ENCODE measurements around the gene GPR35.

Gene GPR35

GRCh38 chr2:240589850-240590525, 35.3 kb upstream of the GPR35 start:
- no peak for DNase-seq

DNA sequence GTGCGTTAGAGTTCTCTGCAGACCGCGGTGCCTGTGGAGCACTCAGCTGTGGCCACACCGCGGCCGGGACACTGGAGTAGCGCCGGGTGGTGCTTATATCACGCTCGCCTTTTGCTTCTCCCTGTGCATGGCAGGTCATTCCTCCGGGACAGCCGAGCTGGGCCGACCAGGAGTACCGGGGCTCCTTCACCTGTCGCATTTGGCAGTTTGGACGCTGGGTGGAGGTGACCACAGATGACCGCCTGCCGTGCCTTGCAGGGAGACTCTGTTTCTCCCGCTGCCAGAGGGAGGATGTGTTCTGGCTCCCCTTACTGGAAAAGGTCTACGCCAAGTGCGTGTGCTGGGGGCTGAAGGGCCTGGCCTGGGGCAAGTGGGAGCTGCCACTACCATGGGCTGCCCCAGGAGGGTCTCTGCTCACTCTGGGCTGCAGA, 34.6 kb upstream of the GPR35 start:
- DNase-seq, result no peak

DNA sequence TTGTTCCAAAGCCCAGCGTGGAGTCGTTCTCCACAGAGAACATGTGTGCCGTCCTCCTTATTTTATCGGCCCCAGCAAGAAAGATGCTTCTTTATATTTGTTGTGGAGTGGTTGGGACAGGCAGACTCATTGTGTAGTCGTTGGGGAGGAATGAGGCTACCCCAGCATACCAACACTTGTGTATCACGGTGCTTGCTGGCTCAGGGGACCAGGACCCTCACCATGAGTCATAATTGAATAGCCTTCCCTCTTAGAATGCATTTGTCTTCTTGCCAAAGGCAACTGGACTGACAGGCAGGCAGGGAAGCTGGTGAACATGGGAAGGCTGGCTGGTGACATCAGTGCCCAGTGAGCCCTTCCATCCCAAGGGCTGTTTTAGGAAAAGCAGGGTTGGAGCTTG, 34.1 kb upstream of the GPR35 start:
- no peak for DNase-seq

DNA sequence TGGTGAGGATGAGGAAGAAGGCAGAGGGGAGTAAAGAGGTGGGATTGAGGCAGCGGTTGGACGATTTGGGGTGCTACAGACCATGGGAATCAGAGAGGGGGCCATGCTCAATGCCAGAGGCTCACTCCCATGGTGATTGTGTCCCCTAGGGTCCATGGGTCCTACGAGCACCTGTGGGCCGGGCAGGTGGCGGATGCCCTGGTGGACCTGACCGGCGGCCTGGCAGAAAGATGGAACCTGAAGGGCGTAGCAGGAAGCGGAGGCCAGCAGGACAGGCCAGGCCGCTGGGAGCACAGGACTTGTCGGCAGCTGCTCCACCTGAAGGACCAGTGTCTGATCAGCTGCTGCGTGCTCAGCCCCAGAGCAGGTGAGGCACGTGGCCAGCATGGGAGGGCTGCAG, 33.5 kb upstream of the GPR35 start:
- DNase-seq, result no peak

- DNase-seq, result no peak
Measured at GRCh38 chr2:240593026-240593702, 32.1 kb upstream of the GPR35 start.

DNA sequence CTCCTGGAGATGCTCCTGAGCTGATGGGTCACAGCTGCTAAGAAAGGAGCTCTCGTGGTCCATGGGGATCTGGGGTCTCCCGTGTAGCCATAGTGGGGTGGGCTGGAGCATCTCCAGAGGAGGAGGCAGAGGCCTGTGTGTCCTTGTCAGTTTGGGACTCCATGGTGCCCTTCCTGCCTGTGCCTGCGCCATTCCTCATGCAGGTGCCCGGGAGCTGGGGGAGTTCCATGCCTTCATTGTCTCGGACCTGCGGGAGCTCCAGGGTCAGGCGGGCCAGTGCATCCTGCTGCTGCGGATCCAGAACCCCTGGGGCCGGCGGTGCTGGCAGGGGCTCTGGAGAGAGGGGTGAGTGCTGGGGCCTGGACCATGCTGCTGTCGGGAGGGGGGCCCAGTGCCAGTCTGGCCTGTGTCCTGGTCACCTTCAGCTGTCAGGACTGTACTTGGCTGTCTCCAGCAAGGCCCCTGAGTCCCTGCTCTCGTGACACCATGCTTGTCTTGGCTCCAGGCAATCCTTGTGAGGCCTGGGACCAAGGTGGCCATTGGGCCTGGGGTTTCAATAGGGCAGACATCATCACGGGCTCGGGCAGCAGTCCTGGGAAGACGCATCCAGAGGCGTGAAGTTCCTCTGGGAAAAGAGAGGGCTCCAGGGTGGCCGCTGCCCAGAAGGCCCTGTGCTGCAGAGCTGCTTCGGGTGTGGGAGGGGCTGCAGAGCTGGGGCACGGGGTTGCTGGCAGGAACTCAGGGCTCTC, 31.4 kb upstream of the GPR35 start:
- DNase-seq, result no peak

DNA sequence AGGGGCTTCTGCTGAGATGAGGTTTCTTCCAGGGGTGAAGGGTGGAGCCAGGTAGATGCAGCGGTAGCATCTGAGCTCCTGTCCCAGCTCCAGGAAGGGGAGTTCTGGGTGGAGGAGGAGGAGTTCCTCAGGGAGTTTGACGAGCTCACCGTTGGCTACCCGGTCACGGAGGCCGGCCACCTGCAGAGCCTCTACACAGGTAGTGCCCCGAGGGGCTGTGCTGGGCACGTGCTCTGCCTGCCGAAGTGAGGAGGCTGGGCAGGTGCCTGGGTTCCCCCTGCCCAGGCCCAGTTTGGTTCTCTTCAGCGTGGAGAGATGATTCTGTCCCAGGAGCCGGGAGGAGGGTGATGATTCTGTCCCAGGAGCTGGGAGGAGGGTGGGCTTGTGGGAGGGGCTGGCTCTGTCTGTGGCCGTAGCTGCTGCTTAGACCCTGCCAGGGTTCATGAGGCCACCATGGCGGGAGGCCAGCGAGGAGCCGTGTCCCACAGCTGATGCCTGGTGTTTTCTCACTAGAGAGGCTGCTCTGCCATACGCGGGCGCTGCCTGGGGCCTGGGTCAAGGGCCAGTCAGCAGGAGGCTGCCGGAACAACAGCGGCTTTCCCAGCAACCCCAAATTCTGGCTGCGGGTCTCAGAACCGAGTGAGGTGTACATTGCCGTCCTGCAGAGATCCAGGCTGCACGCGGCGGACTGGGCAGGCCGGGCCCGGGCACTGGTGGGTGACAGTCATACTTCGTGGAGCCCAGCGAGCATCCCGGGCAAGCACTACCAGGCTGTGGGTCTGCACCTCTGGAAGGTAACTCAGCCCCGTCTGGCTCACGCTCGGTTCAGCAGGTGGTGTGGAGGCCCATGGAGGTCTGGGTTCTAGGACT, 30.5 kb upstream of the GPR35 start:
- no peak for DNase-seq

- no peak for DNase-seq
Measured at GRCh38 chr2:240595381-240596079, 29.8 kb upstream of the GPR35 start.

GRCh38 chr2:240596080-240596460, 29.2 kb upstream of the GPR35 start:
- no peak for DNase-seq

DNA sequence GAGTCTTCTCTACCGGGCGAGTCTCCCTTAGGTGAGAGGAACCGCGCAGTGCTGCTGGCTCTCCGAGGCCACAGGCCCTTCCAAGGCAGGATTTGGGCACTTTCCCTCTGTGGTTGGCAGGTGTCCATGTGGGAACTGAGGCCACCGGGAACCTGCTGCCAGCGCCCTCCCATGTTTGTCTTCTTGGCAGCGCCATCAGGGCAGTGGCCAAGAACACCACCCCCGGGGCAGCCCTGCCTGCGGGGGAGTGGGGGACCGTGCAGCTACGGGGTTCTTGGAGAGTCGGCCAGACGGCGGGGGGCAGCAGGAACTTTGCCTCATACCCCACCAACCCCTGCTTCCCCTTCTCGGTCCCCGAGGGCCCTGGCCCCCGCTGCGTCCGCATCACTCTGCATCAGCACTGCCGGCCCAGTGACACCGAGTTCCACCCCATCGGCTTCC, 28.8 kb upstream of the GPR35 start:
- no peak for DNase-seq

GRCh38 chr2:240597054-240597418, 28.2 kb upstream of the GPR35 start:
- DNase-seq, result no peak

DNA sequence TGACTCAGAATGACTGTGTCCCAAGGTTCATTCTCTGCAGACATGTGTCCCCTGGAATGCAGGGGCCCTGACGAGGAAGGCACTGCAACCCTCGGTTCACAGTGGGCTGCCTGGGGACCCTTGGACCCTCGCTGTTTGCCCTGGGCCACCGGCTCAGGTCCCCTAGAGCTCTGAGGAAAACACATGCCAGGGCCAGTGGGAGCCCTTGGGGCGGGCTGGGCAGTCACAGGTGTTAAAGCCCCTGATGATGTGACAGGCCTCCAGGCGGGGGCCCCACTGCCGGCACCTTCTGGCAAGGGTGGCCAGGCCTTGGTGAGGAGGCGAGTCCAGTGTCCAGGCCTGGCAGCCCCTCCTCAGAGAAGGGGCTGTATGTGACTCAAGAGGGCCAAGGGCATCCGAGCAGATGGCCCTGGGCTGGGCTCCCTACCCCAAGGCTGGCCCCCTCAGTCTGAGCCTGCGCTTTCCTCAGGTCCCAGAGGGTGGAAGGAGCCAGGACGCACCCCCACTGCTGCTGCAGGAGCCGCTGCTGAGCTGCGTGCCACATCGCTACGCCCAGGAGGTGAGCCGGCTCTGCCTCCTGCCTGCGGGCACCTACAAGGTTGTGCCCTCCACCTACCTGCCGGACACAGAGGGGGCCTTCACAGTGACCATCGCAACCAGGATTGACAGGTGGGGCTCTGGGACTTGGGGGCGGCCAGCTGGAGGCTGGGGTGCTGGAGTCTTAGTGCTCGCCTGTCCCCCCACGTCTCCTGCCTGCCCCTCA, 27.7 kb upstream of the GPR35 start:
- no peak for DNase-seq

GRCh38 chr2:240598311-240598911, 26.9 kb upstream of the GPR35 start:
- DNase-seq, result no peak

- no peak for DNase-seq
Measured at GRCh38 chr2:240599141-240599583, 26.1 kb upstream of the GPR35 start.

- DNase-seq, result no peak
Measured at GRCh38 chr2:240600451-240600961, 24.8 kb upstream of the GPR35 start.

DNA sequence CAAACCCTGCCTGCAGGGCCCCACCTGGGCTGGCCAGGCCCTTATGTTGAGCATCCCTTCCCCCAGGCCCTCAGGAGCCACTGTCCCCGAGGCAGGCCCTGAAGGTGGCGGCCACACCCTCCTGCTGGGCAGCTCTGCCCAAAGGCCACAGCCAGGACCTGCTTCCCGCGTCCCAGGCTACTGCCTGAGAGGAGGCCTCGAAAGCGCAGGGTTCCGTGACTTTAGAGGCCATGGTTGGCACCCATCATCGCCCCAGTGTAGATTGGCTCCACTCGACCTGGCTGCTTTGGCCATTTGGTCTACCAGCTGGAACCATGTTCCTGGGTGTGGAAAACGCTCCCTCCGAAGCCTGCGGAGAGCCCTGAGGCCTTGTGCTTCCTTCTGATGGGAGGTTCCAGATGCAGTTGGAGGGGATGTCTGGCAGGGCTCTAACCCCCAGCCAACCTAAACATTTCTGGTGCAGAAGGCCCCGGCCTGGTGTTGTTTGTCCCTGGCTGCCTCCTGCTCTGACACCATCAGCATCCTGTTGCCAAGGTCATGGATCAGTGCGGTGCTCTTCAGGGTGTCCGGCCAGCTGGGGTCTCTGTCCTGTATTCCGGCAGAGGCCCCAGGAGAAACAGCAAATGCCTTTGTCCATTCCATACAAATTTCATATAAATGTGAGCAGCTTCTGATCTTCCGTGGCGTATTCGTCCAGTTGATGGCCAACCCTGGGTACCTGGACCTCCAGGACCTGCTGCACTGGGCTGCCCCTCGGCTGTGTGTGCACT, 24.0 kb upstream of the GPR35 start:
- no peak for DNase-seq

DNA sequence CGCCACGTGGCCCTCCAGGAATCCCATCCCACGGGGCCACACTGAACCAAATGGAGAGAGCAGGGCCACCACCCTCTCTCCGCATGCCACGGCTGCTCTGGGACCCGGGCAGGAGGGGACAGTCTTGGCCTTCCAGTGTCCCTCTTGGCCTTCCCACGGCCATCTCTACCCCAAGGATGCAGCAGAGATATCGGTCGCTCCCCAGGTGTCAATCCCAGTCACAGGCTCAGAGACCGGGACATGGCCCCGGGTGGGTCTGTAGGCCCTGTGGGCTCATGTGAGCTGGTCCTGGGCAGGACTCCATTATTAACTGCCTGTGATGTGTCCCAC, 23.5 kb upstream of the GPR35 start:
- DNase-seq, result no peak

DNA sequence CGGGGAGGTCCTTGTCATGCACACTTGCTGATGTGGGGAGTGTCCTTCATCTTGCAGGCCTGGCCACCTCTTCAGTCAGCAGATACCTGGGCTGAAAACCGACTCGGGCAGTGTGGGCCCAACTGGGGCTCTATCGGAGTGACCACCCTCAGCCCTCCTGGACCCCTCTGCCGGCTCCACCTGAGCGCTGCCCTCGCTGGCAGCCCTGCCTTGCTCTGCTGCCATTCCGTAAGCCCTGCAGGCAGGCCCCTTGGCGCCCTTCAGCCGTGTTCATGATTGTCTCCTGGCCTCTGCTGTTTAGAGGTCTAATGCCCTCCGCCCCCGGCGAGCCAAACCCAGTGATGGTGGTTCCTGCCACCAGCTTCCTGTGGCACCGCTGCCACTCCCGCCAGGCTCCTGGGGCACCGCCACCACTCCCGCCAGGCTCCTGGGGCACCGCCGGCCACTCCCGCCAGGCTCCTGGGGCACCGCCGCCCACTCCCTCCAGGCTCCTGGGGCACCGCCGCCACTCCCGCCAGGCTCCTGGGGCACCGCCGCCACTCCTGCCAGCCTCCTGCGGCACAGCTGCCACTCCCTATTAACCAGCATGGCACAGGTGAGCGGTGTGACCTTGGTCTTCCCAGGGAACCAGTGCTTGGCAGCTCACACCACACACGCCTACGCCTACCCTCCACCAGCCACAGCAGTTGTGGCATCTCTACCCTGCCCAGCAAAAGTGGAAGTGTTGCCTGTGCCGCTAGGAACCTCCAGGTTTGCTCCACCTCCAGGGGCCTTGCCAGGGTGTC, 22.8 kb upstream of the GPR35 start:
- no peak for DNase-seq

DNA sequence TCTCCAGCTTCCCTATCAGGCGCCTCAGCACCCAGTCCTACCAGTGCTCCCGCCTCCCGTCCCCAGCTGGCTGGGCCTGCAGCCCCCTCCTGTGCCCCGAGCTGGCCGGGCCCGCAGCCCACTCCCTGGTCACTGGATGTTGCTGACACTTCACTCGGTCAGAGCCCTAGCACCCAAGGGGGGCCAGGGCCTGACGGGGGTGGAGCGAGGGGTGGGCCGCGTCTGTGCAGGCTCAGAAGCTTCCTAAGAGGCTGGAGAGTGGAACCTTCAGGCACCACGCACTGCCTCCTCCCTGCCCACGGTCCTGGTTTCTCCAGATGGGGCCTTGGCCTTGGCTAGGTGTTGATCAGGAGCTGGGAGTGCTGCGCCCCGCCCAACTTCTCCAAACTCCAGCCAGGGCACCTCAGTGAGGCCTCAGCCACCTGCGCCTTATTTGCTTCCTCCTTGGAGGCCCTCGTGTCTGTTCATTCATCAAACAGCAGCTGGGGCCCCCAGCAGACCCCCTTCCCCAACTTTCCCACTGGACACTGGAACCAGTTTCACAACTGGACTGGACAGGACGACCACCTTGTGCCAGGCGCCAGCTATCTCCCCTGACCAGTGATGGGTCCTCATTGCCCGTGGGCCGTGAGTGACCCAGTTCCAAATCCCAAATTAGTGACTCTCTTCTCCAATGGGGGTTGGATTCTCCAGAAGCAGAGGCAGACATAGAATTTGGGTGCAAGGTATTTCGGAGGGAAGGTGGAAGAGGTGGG, 22.0 kb upstream of the GPR35 start:
- DNase-seq, result no peak
